ENCODE results near the gene USP34. TPM values are rescaled to one million over a fixed set of nuclear protein-coding genes. Genes with fewer than 3 reads are reported as not detected.

The USP34 gene, protein sequence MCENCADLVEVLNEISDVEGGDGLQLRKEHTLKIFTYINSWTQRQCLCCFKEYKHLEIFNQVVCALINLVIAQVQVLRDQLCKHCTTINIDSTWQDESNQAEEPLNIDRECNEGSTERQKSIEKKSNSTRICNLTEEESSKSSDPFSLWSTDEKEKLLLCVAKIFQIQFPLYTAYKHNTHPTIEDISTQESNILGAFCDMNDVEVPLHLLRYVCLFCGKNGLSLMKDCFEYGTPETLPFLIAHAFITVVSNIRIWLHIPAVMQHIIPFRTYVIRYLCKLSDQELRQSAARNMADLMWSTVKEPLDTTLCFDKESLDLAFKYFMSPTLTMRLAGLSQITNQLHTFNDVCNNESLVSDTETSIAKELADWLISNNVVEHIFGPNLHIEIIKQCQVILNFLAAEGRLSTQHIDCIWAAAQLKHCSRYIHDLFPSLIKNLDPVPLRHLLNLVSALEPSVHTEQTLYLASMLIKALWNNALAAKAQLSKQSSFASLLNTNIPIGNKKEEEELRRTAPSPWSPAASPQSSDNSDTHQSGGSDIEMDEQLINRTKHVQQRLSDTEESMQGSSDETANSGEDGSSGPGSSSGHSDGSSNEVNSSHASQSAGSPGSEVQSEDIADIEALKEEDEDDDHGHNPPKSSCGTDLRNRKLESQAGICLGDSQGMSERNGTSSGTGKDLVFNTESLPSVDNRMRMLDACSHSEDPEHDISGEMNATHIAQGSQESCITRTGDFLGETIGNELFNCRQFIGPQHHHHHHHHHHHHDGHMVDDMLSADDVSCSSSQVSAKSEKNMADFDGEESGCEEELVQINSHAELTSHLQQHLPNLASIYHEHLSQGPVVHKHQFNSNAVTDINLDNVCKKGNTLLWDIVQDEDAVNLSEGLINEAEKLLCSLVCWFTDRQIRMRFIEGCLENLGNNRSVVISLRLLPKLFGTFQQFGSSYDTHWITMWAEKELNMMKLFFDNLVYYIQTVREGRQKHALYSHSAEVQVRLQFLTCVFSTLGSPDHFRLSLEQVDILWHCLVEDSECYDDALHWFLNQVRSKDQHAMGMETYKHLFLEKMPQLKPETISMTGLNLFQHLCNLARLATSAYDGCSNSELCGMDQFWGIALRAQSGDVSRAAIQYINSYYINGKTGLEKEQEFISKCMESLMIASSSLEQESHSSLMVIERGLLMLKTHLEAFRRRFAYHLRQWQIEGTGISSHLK (N-terminal part only)
- 44.9 to 64.8 TPM (median 50.3 TPM) in 5 replicates for total RNA-seq (2022; extraction: Qiagen RNA extraction; ENCODE audit: low read depth)

DNA sequence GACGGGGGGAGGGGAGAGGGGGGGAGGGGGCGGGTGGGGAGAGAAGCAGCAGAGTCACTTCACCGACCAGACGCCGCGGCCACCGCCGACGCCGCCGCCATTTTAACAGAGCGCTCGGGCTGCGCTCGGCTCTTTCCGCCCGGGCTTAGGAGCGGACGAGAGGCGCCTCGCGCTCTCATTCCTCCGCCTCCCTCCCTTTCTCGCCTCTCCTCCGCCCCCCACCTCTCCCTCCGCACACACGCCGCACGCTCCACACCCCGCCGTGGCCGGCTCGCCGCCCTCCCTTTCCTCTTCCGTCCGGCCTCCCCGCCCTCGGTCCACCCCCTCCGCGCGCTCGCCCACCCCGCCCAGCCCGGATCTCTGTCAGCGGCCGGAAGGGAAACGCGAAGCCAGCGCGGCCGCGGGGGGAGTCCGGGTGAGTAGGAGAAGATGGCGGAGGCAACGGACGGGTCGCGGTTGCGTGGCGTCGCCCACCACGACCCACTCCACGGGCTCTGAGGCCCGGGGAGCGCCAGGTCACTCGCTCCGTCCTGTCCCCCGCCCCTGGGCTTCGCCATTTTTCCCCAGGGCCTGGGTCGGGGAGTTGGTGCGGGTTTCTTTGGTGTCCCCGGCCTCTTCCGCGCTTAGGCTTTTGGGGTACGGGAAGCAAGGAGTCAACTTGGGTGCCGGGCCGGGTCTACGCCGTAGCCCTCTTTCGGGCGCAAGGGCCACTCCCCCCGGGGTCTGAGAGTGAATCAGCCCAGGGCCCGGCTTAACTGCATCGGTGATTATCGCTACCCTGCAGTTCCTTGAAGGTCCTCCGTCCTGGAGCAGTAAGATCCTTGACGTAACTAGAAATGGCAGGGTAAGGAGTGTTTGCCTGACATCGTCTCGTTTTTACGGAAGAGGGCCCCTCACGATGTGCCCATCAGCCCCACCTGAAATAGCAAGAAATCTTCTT is at the start of gene USP34:
Gene USP34, minus strand, starts transcription at position 123 of the 940 bp plus-strand sequence. CDS start 395 bp downstream, outside the sequence.

DNA sequence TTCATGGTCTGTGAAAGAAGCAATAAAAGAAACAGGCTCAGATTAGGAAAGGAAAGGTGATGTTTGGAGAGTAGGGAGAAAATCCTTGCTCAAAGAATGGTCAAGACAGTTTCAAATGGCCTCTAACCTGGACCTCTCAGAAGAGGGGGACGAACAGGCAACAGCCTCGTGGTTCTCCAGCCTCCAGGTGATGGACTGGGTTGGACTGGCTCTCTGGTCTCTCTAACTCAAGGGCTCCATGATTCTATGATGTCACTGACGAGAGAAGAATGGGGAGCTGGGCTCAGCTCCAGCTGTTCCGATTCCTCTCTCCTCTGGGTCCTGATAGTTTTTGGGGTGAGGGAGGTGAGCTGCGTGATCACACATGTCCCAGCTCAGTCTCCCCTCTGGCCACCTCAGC is 309.0 kb downstream of the USP34 start, which contains the start of gene C2orf74:
Gene C2orf74, plus strand, starts transcription at position 301 of the 400 bp plus-strand sequence. CDS start 327 bp downstream, outside the sequence.

Other genes starting within 250 kb of the USP34 start
- gene XPO1, start 67.3 kb upstream of the USP34 start, total RNA-seq (2022; extraction: Qiagen RNA extraction; ENCODE audit: low read depth): 68.5 to 140 TPM (median 127 TPM) in 5 replicates